Esophagus muscularis mucosa (tissue), 4 donors: ENCODE measurements around the gene TXNDC16. TPM values are rescaled to one million over a fixed set of nuclear protein-coding genes. Genes with fewer than 3 reads are reported as not detected.

ENCODE experiments used
- DNase-seq: peaks from one replicate; pipeline ENCODE4 v3.0.0-alpha.2; 2017; ENCODE audit errors: extremely low spot score
- H3K27ac ChIP-seq, 4 donors: fragments of 200-600 bp; sonication (generic); replicated peaks in 1 of 4; 1 replicate in 3 of 4; 2 replicates in 1 of 4; pipeline ENCODE4 v1.5.1; 2016 to 2019; ENCODE audit warnings: mild to moderate bottlenecking in 1 of 4
- H3K27me3 ChIP-seq, 4 donors: fragments of 200-600 bp; sonication (generic); one replicate each; pipeline versions ENCODE4 v1.5.1 to v1.6.0; 2016 to 2019
- H3K36me3 ChIP-seq, 4 donors: fragments of 200-600 bp; sonication (generic); one replicate each; pipeline ENCODE4 v1.5.1; 2016 to 2019
- H3K4me1 ChIP-seq, 4 donors: fragments of 200-600 bp; sonication (generic); one replicate each; pipeline ENCODE4 v1.5.1; 2016 to 2019
- H3K4me3 ChIP-seq, 4 donors: fragments of 200-600 bp; sonication (generic); 1 replicate in 2 of 4; 2 replicates in 2 of 4; pipeline ENCODE4 v1.5.1; 2016 to 2019; ENCODE audit warnings: mild to moderate bottlenecking in 4 of 4, moderate library complexity in 1 of 4
- H3K9me3 ChIP-seq, 4 donors: fragments of 200-600 bp; sonication (generic); 1 replicate in 3 of 4; 2 replicates in 1 of 4; pipeline ENCODE4 v1.5.1; 2016 to 2019
- CTCF ChIP-seq, 3 experiments: fragments of 200-600 bp in 2 of 3; fragments of 450-650 bp in 1 of 3; sonication (generic) in 2 of 3; IDR thresholded peaks; one replicate each; pipeline ENCODE4 v1.5.1; 2017 to 2019; ENCODE audit warnings: antibody characterized with exemption in 3 of 3, mild to moderate bottlenecking in 2 of 3, moderate library complexity in 1 of 3
- EP300 ChIP-seq: sonication (generic); formaldehyde crosslinking; IDR thresholded peaks from one replicate; pipeline ENCODE4 v1.6.1; 2017; ENCODE audit warnings: antibody characterized with exemption
- POLR2A ChIP-seq: fragments of 450-650 bp; IDR thresholded peaks from one replicate; pipeline ENCODE4 v1.6.1; 2017; ENCODE audit warnings: antibody characterized with exemption, moderate library complexity, mild to moderate bottlenecking, low read depth
- POLR2AphosphoS5 ChIP-seq, 2 donors: sonication (generic); formaldehyde crosslinking; IDR thresholded peaks; one replicate each; pipeline ENCODE4 v1.6.1; 2017; ENCODE audit warnings: antibody characterized with exemption in 2 of 2
- WGBS: methylation state at CpG from one replicate; pipeline ENCODE4 v1.1.5; 2018; 5-methylcytosine and 5-hydroxymethylcytosine counted together
- intact Hi-C: fragments of 100-400 bp; cut with DNase I; formaldehyde crosslinking; loops from one replicate; pipeline ENCODE4 v1.15.1; 2023
- total RNA-seq, 4 donors: library from RNA; depleted of rRNA; stranded (reverse); fragments of >200 nt; gene quantifications; one replicate each; pipeline versions ENCODE4 v1.1.0 to v1.2.1, GENCODE V29; 2016

TXNDC16 gene
- total RNA-seq, 4 donors from 2014 or later: 6.5 to 12.5 (median 11.8) TPM

- H3K36me3 ChIP-seq: peaks cover 0 to 4% (median 2%) of the 10 kb centered on the region in 4 donors
- no peak overlapping the region for H3K27ac ChIP-seq
- 84% methylated on average over 7 of the region's 7 CpGs for WGBS
- no peak for TF ChIP-seq CTCF (IDR thresholded peaks at IDR 0.05)
- no peak for TF ChIP-seq EP300
- TF ChIP-seq POLR2AphosphoS5 (IDR thresholded peaks at IDR 0.05): no peak
- no peak for TF ChIP-seq POLR2A
- H3K4me1 ChIP-seq: peaks cover 4 to 13% (median 6%) of the 10 kb centered on the region in 4 donors
- no peaks in the 10 kb centered on the region for H3K9me3 ChIP-seq
- H3K27me3 ChIP-seq: no peaks in the 10 kb centered on the region
- no peak for DNase-seq
- intact Hi-C loops: no loop called here
- H3K4me3 ChIP-seq: no peak overlapping the region
These were observed 6.6 kb downstream of the TXNDC16 start for GRCh38 chr14:52545584-52546317.

GRCh38 chr14:52538623-52539022, 13.7 kb downstream of the TXNDC16 start:
- Histone ChIP-seq H3K4me1 (no peaks in the 10 kb centered on the region), H3K4me3 (no peak overlapping the region), H3K27me3 (no peaks in the 10 kb centered on the region), H3K27ac (no peak overlapping the region), H3K36me3 (peaks cover 27 to 66% (median 35%) of the 10 kb centered on the region in 4 donors), H3K9me3 (no peaks in the 10 kb centered on the region)
- no peak for DNase-seq
- WGBS: 78% methylated on average over 2 of the region's 2 CpGs
- intact Hi-C loops: no loop called here
- no peak for TF ChIP-seq POLR2A
- TF ChIP-seq EP300: no peak
- TF ChIP-seq POLR2AphosphoS5 (IDR thresholded peaks at IDR 0.05): no peak

GRCh38 chr14:52536269-52536668, 16.0 kb downstream of the TXNDC16 start:
- Histone ChIP-seq H3K36me3 (peaks cover 24 to 78% (median 41%) of the 10 kb centered on the region in 4 donors), H3K27me3 (no peaks in the 10 kb centered on the region), H3K9me3 (no peaks in the 10 kb centered on the region), H3K4me3 (no peak overlapping the region), H3K4me1 (no peaks in the 10 kb centered on the region), H3K27ac (no peak overlapping the region)
- no peak for DNase-seq
- WGBS: 93% methylated on average over 3 of the region's 3 CpGs
- intact Hi-C loops: no loop called here
- no peak for TF ChIP-seq CTCF (IDR thresholded peaks at IDR 0.05)
- TF ChIP-seq EP300: no peak
- no peak for TF ChIP-seq POLR2AphosphoS5 (IDR thresholded peaks at IDR 0.05)
- no peak for TF ChIP-seq POLR2A

GRCh38 chr14:52531481-52531880, 20.8 kb downstream of the TXNDC16 start:
- intact Hi-C loops: no loop called here
- TF ChIP-seq CTCF (IDR thresholded peaks at IDR 0.05): no peak
- TF ChIP-seq POLR2A: no peak
- TF ChIP-seq EP300: no peak
- no peak for TF ChIP-seq POLR2AphosphoS5 (IDR thresholded peaks at IDR 0.05)
- no peaks in the 10 kb centered on the region for H3K4me1 ChIP-seq

GRCh38 chr14:52527052-52527451, 25.3 kb downstream of the TXNDC16 start:
- intact Hi-C loops: no loop called here
- Histone ChIP-seq H3K27me3 (no peaks in the 10 kb centered on the region), H3K4me3 (no peak overlapping the region), H3K36me3 (peaks cover 0 to 14% (median 0%) of the 10 kb centered on the region in 4 donors), H3K9me3 (no peaks in the 10 kb centered on the region), H3K4me1 (no peaks in the 10 kb centered on the region), H3K27ac (no peak overlapping the region)
- 91% methylated on average over 4 of the region's 4 CpGs for WGBS
- no peak for DNase-seq
- TF ChIP-seq POLR2A: no peak

More at GRCh38 chr14:52531481-52531880, 20.8 kb downstream of the TXNDC16 start:
- Histone ChIP-seq H3K36me3 (peaks cover 21 to 47% (median 33%) of the 10 kb centered on the region in 4 donors), H3K27ac (no peak overlapping the region), H3K9me3 (no peaks in the 10 kb centered on the region), H3K4me3 (no peak overlapping the region), H3K27me3 (no peaks in the 10 kb centered on the region)
- no peak for DNase-seq
